Measurements from ENCODE around the gene RFTN1. TPM values are rescaled to one million over a fixed set of nuclear protein-coding genes. Genes with fewer than 3 reads are reported as not detected.

RFTN1 gene
- total RNA-seq, 1 experiment from 2014 or later = 4.5 TPM

DNA sequence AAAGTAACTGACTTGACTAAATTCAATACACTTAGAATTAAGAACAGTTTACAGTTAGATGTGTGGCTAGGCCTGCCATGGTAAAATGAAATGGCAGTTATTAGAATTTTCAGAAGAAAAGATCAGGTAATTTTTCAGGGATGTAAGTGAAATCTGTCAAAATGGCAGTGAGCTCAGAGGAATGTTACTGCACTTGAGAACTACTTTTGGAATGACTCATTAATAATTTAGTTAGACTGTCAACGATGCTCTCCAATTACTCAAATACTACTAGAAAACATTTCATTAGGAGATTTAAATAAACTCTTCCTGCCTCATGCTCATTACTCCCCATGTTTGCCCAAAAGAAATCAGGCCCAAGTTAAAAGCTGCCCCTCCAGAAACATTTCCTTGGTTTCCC lies 84.4 kb downstream of the RFTN1 start:
- no peaks in the 10 kb centered on the region for H3K36me3 Mint-ChIP-seq (ENCODE audit: insufficient read depth, unreplicated experiment)
- no peaks in the 10 kb centered on the region for H3K27me3 Mint-ChIP-seq (ENCODE audit: insufficient read depth, unreplicated experiment)
- H3K9me3 Mint-ChIP-seq (ENCODE audit: unreplicated experiment) = no peaks in the 10 kb centered on the region
- H3K4me1 Mint-ChIP-seq (ENCODE audit: insufficient read depth, unreplicated experiment) = peaks cover 15% of the 10 kb centered on the region
- POLR2A ChIA-PET = no interaction called here
- no TSS peak for BruUV-seq (replicated peaks)
- CTCF ChIA-PET = interaction anchor here (0.5 to 0.9 kb wide), 3 partner anchors 36 to 138 kb away, joined by 3 to 4 read pairs (median 3); no protein-coding TSS in a partner anchor
- DNase-seq (ENCODE audit: unreplicated experiment) = no peak
- H3K4me3 Mint-ChIP-seq (ENCODE audit: unreplicated experiment) = no peak overlapping the region
- no peak overlapping the region for H3K27ac Mint-ChIP-seq (ENCODE audit: low read depth, unreplicated experiment)
- no peak for TF ChIP-seq CTCF (IDR thresholded peaks at IDR 0.05; ENCODE audit: unreplicated experiment)
- intact Hi-C loops (cut with micrococcal nuclease) = no loop called here

DNA sequence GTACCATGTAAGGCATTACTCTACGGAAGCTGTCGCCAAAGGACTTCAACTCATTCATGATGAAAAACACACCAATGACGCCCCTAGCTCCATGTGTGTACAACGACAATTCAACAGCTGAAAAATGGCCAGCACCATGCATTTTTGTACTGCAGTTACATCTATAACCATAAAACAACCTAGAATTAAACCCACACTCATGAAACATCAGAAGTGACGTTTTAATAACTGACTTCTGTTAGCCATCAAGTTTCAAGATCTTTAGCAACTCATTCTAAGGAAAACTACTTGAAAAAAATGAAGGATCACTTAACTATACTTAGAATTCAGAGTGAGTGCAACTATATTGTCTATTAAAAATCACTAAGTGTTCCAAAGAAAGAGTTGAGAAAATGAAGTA lies 84.9 kb downstream of the RFTN1 start:
- Mint-ChIP-seq H3K9me3 (ENCODE audit: unreplicated experiment) (no peaks in the 10 kb centered on the region), H3K4me1 (ENCODE audit: insufficient read depth, unreplicated experiment) (peaks cover 15% of the 10 kb centered on the region), H3K36me3 (ENCODE audit: insufficient read depth, unreplicated experiment) (no peaks in the 10 kb centered on the region), H3K27me3 (ENCODE audit: insufficient read depth, unreplicated experiment) (no peaks in the 10 kb centered on the region), H3K27ac (ENCODE audit: low read depth, unreplicated experiment) (no peak overlapping the region), H3K4me3 (ENCODE audit: unreplicated experiment) (no peak overlapping the region)
- no peak for TF ChIP-seq CTCF (IDR thresholded peaks at IDR 0.05; ENCODE audit: unreplicated experiment)
- DNase-seq (ENCODE audit: unreplicated experiment) = no peak
- no TSS peak for BruUV-seq (replicated peaks)
- CTCF ChIA-PET = interaction anchor here (0.6 to 0.9 kb wide), 3 partner anchors 86 to 137 kb away, joined by 3 to 4 read pairs (median 3); no protein-coding TSS in a partner anchor
- POLR2A ChIA-PET = no interaction called here
- intact Hi-C loops (cut with micrococcal nuclease) = no loop called here

DNA sequence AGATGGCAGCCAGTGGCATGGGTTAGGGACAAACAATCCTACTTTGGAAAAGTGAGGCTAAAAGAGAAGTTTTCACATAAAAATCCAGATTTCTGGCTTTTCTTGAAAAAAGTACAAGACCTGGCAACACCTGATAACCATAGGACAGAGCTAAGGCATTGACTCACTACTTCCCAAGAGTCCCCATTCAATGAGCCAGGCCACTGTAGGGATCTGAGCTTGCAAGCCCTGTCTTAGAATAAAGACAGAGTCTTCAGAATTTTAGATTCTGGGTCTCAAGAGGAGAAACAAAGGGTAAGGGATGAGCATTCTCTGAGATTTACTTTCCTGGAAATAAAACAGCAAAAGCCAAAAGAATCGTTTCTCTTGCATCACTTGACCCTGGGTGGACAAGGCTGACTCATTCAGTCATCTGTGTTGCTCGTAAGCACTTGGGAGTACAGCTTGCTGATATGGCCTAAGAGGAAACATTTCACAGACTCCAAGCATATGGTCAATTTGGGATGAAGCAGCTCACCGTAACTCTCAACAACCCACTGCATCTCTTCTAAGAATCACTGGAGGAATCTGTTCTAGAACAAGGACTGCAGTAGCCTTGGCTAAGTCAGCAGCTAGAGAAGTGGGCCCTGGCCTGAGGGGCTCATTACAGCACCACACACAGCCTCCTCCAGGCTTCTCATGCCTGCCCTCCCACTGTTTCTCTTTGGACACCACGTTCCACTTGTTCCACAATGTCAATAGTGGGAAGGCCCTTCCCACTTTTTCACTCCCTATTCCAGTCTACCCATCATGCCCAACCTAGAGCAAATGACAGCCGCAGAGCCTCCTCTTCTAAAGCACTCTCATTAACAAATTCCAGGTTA lies 86.2 kb downstream of the RFTN1 start:
- Mint-ChIP-seq H3K36me3 (ENCODE audit: insufficient read depth, unreplicated experiment) (no peaks in the 10 kb centered on the region), H3K9me3 (ENCODE audit: unreplicated experiment) (no peaks in the 10 kb centered on the region), H3K4me3 (ENCODE audit: unreplicated experiment) (no peak overlapping the region), H3K27me3 (ENCODE audit: insufficient read depth, unreplicated experiment) (no peaks in the 10 kb centered on the region), H3K4me1 (ENCODE audit: insufficient read depth, unreplicated experiment) (peaks cover 15% of the 10 kb centered on the region), H3K27ac (ENCODE audit: low read depth, unreplicated experiment) (no peak overlapping the region)
- peak; percentile 76 for DNase-seq (ENCODE audit: unreplicated experiment)
- ChIA-PET CTCF (interaction anchor here (0.7 to 0.9 kb wide), 3 partner anchors 84 to 460 kb away, joined by 3 to 4 read pairs (median 3); no protein-coding TSS in a partner anchor), POLR2A (interaction anchor here (1.2 kb wide), 1 partner anchor 9 kb away, joined by 3 read pairs; no protein-coding TSS in a partner anchor)
- BruUV-seq (replicated peaks) = no TSS peak
- intact Hi-C loops (cut with micrococcal nuclease) = no loop called here
- no peak for TF ChIP-seq CTCF (IDR thresholded peaks at IDR 0.05; ENCODE audit: unreplicated experiment)

DNA sequence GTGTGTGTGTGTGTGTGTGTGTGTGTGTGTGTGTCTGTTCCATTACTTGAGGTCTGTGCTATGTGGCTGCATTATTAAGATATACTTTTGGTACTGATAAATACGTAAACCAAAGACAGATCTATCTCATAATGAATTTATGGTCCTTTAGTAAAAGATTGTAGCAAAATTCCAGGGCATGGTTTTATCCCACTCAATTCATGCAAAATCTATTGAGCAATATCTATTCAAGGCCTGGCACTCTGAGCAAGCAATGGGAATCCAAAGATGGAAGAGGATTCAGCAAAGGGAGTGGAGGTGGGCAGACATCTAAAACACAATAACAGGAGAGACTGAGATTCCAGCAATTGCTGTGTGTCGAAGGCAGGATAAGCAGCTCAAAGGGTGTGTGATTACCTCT lies 86.8 kb downstream of the RFTN1 start:
- BruUV-seq (replicated peaks) = no TSS peak
- no peak for DNase-seq (ENCODE audit: unreplicated experiment)
- no peaks in the 10 kb centered on the region for H3K9me3 Mint-ChIP-seq (ENCODE audit: unreplicated experiment)
- H3K27me3 Mint-ChIP-seq (ENCODE audit: insufficient read depth, unreplicated experiment) = no peaks in the 10 kb centered on the region
- ChIA-PET CTCF (interaction anchor here (0.9 kb wide), 1 partner anchor 100 kb away, joined by 4 read pairs; no protein-coding TSS in a partner anchor), POLR2A (interaction anchor here (1.2 kb wide), 1 partner anchor 8 kb away, joined by 3 read pairs; no protein-coding TSS in a partner anchor)
- H3K27ac Mint-ChIP-seq (ENCODE audit: low read depth, unreplicated experiment) = no peak overlapping the region
- intact Hi-C loops (cut with micrococcal nuclease) = no loop called here
- no peak overlapping the region for H3K4me3 Mint-ChIP-seq (ENCODE audit: unreplicated experiment)
- TF ChIP-seq CTCF (IDR thresholded peaks at IDR 0.05; ENCODE audit: unreplicated experiment) = no peak
- peaks cover 15% of the 10 kb centered on the region for H3K4me1 Mint-ChIP-seq (ENCODE audit: insufficient read depth, unreplicated experiment)
- no peaks in the 10 kb centered on the region for H3K36me3 Mint-ChIP-seq (ENCODE audit: insufficient read depth, unreplicated experiment)
